Renal cortical epithelial cell (primary cell): ENCODE measurements around the gene EEA1. TPM values are rescaled to one million over a fixed set of nuclear protein-coding genes. Genes with fewer than 3 reads are reported as not detected.

Experiments used
- DNase-seq: peaks from one replicate; pipeline ENCODE4 v3.0.0-alpha.2; 2011; ENCODE audit warnings: low read depth
- total RNA-seq: library from RNA; depleted of rRNA; stranded (reverse); fragments of >200 nt; gene quantifications from 2 replicates; pipeline ENCODE4 v1.2.3, GENCODE V29; 2014

The EEA1 gene
- total RNA-seq, 1 donor from 2014 or later: 43.4 TPM

GRCh38 chr12:92886131-92886530 lies 43.0 kb downstream of the EEA1 start:
- DNase-seq: no peak

- DNase-seq: no peak
Observed at GRCh38 chr12:92879698-92880322, 49.3 kb downstream of the EEA1 start.

GRCh38 chr12:92877904-92878303 lies 51.2 kb downstream of the EEA1 start:
- no peak for DNase-seq

- DNase-seq: no peak
Observed at GRCh38 chr12:92876496-92876895, 52.6 kb downstream of the EEA1 start.

- no peak for DNase-seq
Observed at GRCh38 chr12:92871116-92871515, 58.0 kb downstream of the EEA1 start.

- no peak for DNase-seq
Observed at GRCh38 chr12:92866418-92866817, 62.7 kb downstream of the EEA1 start.

- no peak for DNase-seq
Observed at GRCh38 chr12:92863251-92863650, 65.8 kb downstream of the EEA1 start.

GRCh38 chr12:92861381-92861780 lies 67.7 kb downstream of the EEA1 start:
- DNase-seq: no peak

- DNase-seq: no peak
Observed at GRCh38 chr12:92860521-92860920, 68.6 kb downstream of the EEA1 start.

GRCh38 chr12:92859650-92860386 lies 69.3 kb downstream of the EEA1 start:
- no peak for DNase-seq

GRCh38 chr12:92857818-92858217 lies 71.3 kb downstream of the EEA1 start:
- DNase-seq: no peak

GRCh38 chr12:92854344-92854743 lies 74.8 kb downstream of the EEA1 start:
- no peak for DNase-seq

- no peak for DNase-seq
Observed at GRCh38 chr12:92848740-92849139, 80.4 kb downstream of the EEA1 start.

GRCh38 chr12:92847368-92847767 lies 81.7 kb downstream of the EEA1 start:
- DNase-seq: no peak

- no peak for DNase-seq
Observed at GRCh38 chr12:92845329-92845728, 83.8 kb downstream of the EEA1 start.

GRCh38 chr12:92844151-92844763 lies 84.8 kb downstream of the EEA1 start:
- DNase-seq: no peak

GRCh38 chr12:92829686-92830282 lies 99.3 kb downstream of the EEA1 start:
- DNase-seq: no peak

- no peak for DNase-seq
Observed at GRCh38 chr12:92828565-92828964, 100.5 kb downstream of the EEA1 start.

- DNase-seq: peak; percentile 41
Observed at GRCh38 chr12:92827836-92828431, 101.2 kb downstream of the EEA1 start.

- no peak for DNase-seq
Observed at GRCh38 chr12:92821142-92821541, 108.0 kb downstream of the EEA1 start.

- DNase-seq: no peak
Observed at GRCh38 chr12:92814584-92814983, 114.5 kb downstream of the EEA1 start.

- DNase-seq: no peak
Observed at GRCh38 chr12:92810370-92810769, 118.7 kb downstream of the EEA1 start.
